Endodermal cell (in vitro differentiated cells): ENCODE data around the gene SERTAD2. TPM values are rescaled to one million over a fixed set of nuclear protein-coding genes. Genes with fewer than 3 reads are reported as not detected.
A peak's percentile ranks its signal among the peaks of the same experiment; 100 is the strongest.

Experiments
- DNase-seq: peaks from one replicate; pipeline ENCODE4 v3.0.0-alpha.2; 2017
- H3K27ac ChIP-seq: 2 replicates; pipeline ENCODE4 v1.5.1; 2013; ENCODE audit warnings: mild to moderate bottlenecking, low read depth, low read length, moderate library complexity
- H3K27me3 ChIP-seq: 2 replicates; pipeline ENCODE4 v1.6.1; 2013; ENCODE audit warnings: mild to moderate bottlenecking, low read length, moderate library complexity; ENCODE audit not compliant: insufficient read depth, control insufficient read depth, poor library complexity, severe bottlenecking
- H3K36me3 ChIP-seq: 2 replicates; pipeline ENCODE4 v1.7.0; 2013; ENCODE audit warnings: mild to moderate bottlenecking, low read length, moderate library complexity; ENCODE audit not compliant: control insufficient read depth, insufficient read depth
- H3K4me1 ChIP-seq: one replicate; pipeline ENCODE4 v1.7.0; 2013; ENCODE audit warnings: low read length; ENCODE audit not compliant: control insufficient read depth, insufficient read depth
- H3K4me3 ChIP-seq: 2 replicates; pipeline ENCODE4 v1.5.1; 2013; ENCODE audit warnings: mild to moderate bottlenecking, low read length, moderate library complexity
- H3K9ac ChIP-seq: 2 replicates; pipeline ENCODE4 v1.6.1; 2013; ENCODE audit warnings: mild to moderate bottlenecking, low read length, moderate library complexity; ENCODE audit not compliant: poor library complexity, severe bottlenecking; ENCODE audit errors: extremely low read depth
- H3K9me3 ChIP-seq: 2 replicates; pipeline ENCODE4 v1.6.1; 2013; ENCODE audit warnings: mild to moderate bottlenecking, low read length, moderate library complexity; ENCODE audit not compliant: control insufficient read depth
- H3K27ac Mint-ChIP-seq: 2 replicates; pipeline ENCODE4 v1.8.0; 2020; ENCODE audit warnings: mixed read lengths
- H3K27me3 Mint-ChIP-seq: 2 replicates; pipeline ENCODE4 v1.8.0; 2021; ENCODE audit warnings: mild to moderate bottlenecking, mixed read lengths; ENCODE audit not compliant: insufficient read depth
- H3K36me3 Mint-ChIP-seq: 2 replicates; pipeline ENCODE4 v1.8.0; 2020; ENCODE audit warnings: low read depth, mixed read lengths
- H3K4me1 Mint-ChIP-seq: 2 replicates; pipeline ENCODE4 v1.8.0; 2020; ENCODE audit warnings: mixed read lengths
- H3K4me3 Mint-ChIP-seq: 2 replicates; pipeline ENCODE4 v1.8.0; 2020; ENCODE audit warnings: mild to moderate bottlenecking, moderate library complexity, mixed read lengths
- H3K9me3 Mint-ChIP-seq: 2 replicates; pipeline ENCODE4 v1.8.0; 2020; ENCODE audit warnings: mild to moderate bottlenecking, mixed read lengths
- WGBS, 2 experiments: methylation state at CpG; one replicate each; pipeline versions ENCODE4 v1.1.5 to v1.1.7; 2013; ENCODE audit warnings: missing lambda C conversion rate in 2 of 2, mixed read lengths in 1 of 2; ENCODE audit not compliant: insufficient coverage in 1 of 2, insufficient read length in 1 of 2; 5-methylcytosine and 5-hydroxymethylcytosine counted together
- total RNA-seq, 2 donors: library from RNA; stranded (reverse); fragmentation: NEBNext Ultra II Directional in 1 of 2; extraction: Animal tissue kit (Norgen Biotek cat#: 25700) in 1 of 2; gene quantifications; 2 replicates in 1 of 2; 3 replicates in 1 of 2; pipeline ENCODE4 v1.2.1, GENCODE V29; 2021
- TF ChIP-seq, protein P1 (sequence below): fragments of 200-600 bp; sonication (generic); conservative IDR thresholded peaks from 2 replicates; pipeline ENCODE4 v1.5.0; 2021; ENCODE audit warnings: antibody characterized with exemption, mild to moderate bottlenecking

SERTAD2 gene
- total RNA-seq, 2 donors from 2014 or later, result 17.1 to 20.3 TPM

DNA sequence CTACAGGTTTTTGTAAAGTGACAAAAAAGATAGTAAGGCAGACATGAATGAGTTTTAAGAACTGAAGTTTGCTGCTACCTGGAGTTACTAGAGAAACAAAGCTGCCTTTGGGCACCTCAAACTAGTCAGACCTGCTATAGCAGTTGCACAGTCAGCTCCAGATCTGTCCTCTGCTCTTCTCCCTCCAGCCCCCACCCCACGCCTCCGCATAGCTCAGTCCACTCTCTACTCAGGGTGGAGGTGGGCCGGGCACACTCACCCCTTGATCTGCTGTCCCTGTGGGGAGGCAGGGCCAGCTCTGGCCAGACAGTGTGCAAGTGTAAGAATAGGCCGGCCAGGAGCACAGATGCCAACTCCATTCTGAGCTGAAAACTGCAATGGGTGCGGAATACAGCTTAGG is 4.1 kb downstream of the SERTAD2 start:
- Histone ChIP-seq H3K27ac (peak overlapping the region; percentile 34), H3K4me3 (peak overlapping the region; percentile 59), H3K9me3 (no peaks in the 10 kb centered on the region), H3K27me3 (no peaks in the 10 kb centered on the region), H3K4me1 (peaks cover 29% of the 10 kb centered on the region), H3K36me3 (no peaks in the 10 kb centered on the region), H3K9ac (no peak overlapping the region)
- peak overlapping the region; percentile 73 for H3K27ac Mint-ChIP-seq
- H3K36me3 Mint-ChIP-seq, result no peaks in the 10 kb centered on the region
- 64 to 72% methylated on average over 5 of the region's 5 CpGs for WGBS, 2 experiments
- DNase-seq, result no peak
- H3K4me3 Mint-ChIP-seq, result no peak overlapping the region
- H3K27me3 Mint-ChIP-seq, result peaks cover 4% of the 10 kb centered on the region
- peaks cover 59% of the 10 kb centered on the region for H3K4me1 Mint-ChIP-seq
- TF ChIP-seq, protein P1, sequence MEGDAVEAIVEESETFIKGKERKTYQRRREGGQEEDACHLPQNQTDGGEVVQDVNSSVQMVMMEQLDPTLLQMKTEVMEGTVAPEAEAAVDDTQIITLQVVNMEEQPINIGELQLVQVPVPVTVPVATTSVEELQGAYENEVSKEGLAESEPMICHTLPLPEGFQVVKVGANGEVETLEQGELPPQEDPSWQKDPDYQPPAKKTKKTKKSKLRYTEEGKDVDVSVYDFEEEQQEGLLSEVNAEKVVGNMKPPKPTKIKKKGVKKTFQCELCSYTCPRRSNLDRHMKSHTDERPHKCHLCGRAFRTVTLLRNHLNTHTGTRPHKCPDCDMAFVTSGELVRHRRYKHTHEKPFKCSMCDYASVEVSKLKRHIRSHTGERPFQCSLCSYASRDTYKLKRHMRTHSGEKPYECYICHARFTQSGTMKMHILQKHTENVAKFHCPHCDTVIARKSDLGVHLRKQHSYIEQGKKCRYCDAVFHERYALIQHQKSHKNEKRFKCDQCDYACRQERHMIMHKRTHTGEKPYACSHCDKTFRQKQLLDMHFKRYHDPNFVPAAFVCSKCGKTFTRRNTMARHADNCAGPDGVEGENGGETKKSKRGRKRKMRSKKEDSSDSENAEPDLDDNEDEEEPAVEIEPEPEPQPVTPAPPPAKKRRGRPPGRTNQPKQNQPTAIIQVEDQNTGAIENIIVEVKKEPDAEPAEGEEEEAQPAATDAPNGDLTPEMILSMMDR, result no peak
- no peaks in the 10 kb centered on the region for H3K9me3 Mint-ChIP-seq

DNA sequence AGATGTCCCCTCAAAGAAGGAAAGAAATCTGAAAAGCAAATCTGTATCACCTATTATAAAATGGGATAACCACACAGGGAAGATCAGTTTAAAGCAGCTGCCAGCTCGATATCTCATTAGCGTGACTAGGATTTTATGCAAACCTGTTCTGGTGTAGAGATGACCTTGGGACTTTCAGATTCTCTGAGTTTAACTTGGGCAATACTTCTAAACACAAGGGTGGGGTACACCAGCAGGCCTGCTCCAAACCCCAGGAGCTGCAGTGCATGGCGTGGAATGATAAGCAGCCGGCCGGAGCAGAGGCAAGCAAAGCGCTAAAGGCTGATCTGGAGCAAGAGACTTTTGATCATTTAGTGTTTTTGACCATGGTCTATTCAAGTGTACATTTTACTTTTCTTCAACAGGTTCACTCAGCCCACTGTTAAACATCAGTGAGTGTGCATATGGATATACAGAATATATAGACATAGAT is 4.7 kb downstream of the SERTAD2 start:
- peaks cover 32% of the 10 kb centered on the region for H3K4me1 ChIP-seq
- WGBS, 2 experiments, result 89 to 96% methylated on average over 4 to 6 of the region's 6 CpGs

DNA sequence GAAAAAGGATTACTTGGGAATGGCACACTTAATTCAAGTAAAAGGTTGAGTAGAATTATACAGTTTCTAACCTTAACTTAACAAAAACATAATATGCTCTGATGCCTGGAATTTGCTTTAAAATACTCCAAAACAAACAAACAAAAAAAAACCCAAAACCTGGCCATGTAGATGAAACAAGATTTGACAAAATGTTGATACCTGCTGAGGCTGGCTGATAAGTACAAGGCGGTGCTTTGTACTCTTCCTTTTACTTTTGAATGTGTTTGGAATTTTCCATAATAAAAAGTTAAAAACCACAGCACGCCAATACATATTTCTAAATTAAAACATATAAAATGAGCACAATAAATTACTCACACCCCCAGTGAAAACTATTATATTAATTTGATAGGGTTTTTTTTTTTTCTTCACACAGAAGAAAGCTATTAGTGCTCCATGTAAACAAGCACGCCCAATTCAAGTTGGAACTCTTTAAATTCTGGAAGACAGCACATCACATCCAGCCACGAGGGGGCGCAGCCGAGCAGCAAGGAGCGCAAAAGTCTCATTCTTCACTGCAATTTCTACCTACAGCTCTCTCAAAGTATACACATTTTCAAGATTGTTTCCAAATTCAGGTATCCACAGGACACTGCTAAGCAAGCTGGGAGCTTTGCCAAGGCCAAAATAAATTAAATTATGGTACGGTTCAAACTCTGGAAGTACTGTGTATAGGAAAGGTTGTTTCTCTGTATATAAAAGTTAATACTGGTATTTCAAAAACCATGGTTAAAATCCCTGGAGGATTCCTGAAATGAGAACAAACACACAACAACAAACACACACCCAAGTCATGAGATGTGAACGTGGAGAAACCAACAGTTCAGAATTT is 7.5 kb downstream of the SERTAD2 start:
- no peaks in the 10 kb centered on the region for H3K27me3 Mint-ChIP-seq
- Histone ChIP-seq H3K27ac (no peak overlapping the region), H3K9ac (peak overlapping the region; percentile 88), H3K9me3 (no peaks in the 10 kb centered on the region), H3K27me3 (no peaks in the 10 kb centered on the region), H3K36me3 (no peaks in the 10 kb centered on the region), H3K4me3 (peak overlapping the region; percentile 85), H3K4me1 (peaks cover 52% of the 10 kb centered on the region)
- TF ChIP-seq, protein P1, result peak; percentile 98
- peak; percentile 96 for DNase-seq
- H3K27ac Mint-ChIP-seq, result peak overlapping the region; percentile 82
- H3K4me1 Mint-ChIP-seq, result peaks cover 74% of the 10 kb centered on the region
- 5% methylated on average over 2 to 8 of the region's 9 CpGs for WGBS, 2 experiments
- peak overlapping the region; percentile 63 for H3K4me3 Mint-ChIP-seq
- H3K9me3 Mint-ChIP-seq, result no peaks in the 10 kb centered on the region
- H3K36me3 Mint-ChIP-seq, result no peaks in the 10 kb centered on the region

More for the DNA sequence above, 4.7 kb downstream of the SERTAD2 start:
- Histone ChIP-seq H3K27me3 (no peaks in the 10 kb centered on the region), H3K36me3 (no peaks in the 10 kb centered on the region), H3K9me3 (no peaks in the 10 kb centered on the region), H3K4me3 (peak overlapping the region; percentile 59), H3K27ac (no peak overlapping the region), H3K9ac (no peak overlapping the region)
- H3K36me3 Mint-ChIP-seq, result no peaks in the 10 kb centered on the region
- peaks cover 2% of the 10 kb centered on the region for H3K27me3 Mint-ChIP-seq
- H3K4me1 Mint-ChIP-seq, result peaks cover 63% of the 10 kb centered on the region
- H3K27ac Mint-ChIP-seq, result no peak overlapping the region
- no peaks in the 10 kb centered on the region for H3K9me3 Mint-ChIP-seq
- H3K4me3 Mint-ChIP-seq, result no peak overlapping the region
- TF ChIP-seq, protein P1, result no peak
- DNase-seq, result no peak
